OCI-LY7 (cell line): Measurements from ENCODE around the gene UNC45B. TPM values are rescaled to one million over a fixed set of nuclear protein-coding genes. Genes with fewer than 3 reads are reported as not detected.

ENCODE experiments used
- BruUV-seq: library from RNA; stranded (reverse); fragments of 400-500 nt; replicated peaks from 2 replicates; lab custom pipeline; 2021; lab: Mats Ljungman, UMichigan
- CTCF ChIA-PET: fragments of 300-600 bp; sonication (Branson Sonifier 250); formaldehyde crosslinking; loops from one replicate; lab custom pipeline; 2022; ENCODE audit warnings: antibody characterized with exemption; ENCODE audit not compliant: unreplicated experiment; lab: Charles Lee
- POLR2A ChIA-PET: fragments of 300-600 bp; sonication (Branson Sonifier 250); formaldehyde crosslinking; loops from one replicate; lab custom pipeline; 2022; ENCODE audit warnings: antibody characterized with exemption; lab: Charles Lee
- DNase-seq: peaks from one replicate; pipeline ENCODE4 v3.0.0-alpha.2; 2015; ENCODE audit warnings: low spot score
- H2AFZ ChIP-seq: fragments of 200-600 bp; sonication (generic), shearing (Covaris generic); 2 replicates; pipeline ENCODE4 v1.6.1; 2014; ENCODE audit warnings: mild to moderate bottlenecking, antibody characterized with exemption, low read length, moderate library complexity
- H3K27ac ChIP-seq: fragments of 200-600 bp; sonication (generic); 2 replicates; pipeline ENCODE4 v1.5.1; 2014; ENCODE audit warnings: mixed run types, low read depth, mild to moderate bottlenecking, moderate library complexity, low read length, inconsistent platforms; ENCODE audit not compliant: poor library complexity, severe bottlenecking
- H3K36me3 ChIP-seq: fragments of 200-600 bp; sonication (generic); 2 replicates; pipeline ENCODE4 v1.6.1; 2014; ENCODE audit warnings: mild to moderate bottlenecking, antibody characterized with exemption, low read length, moderate library complexity, mixed read lengths; ENCODE audit not compliant: insufficient read depth
- H3K4me1 ChIP-seq: fragments of 200-600 bp; sonication (generic); 2 replicates; pipeline ENCODE4 v1.5.1; 2014; ENCODE audit warnings: mild to moderate bottlenecking, low read length; ENCODE audit not compliant: insufficient read depth, poor library complexity, severe bottlenecking
- H3K4me2 ChIP-seq: fragments of 200-600 bp; sonication (generic); 2 replicates; pipeline ENCODE4 v1.6.1; 2014; ENCODE audit warnings: mild to moderate bottlenecking, low read length
- H3K4me3 ChIP-seq: fragments of 200-600 bp; sonication (generic); 2 replicates; pipeline ENCODE4 v1.5.1; 2014; ENCODE audit warnings: mild to moderate bottlenecking, low read depth, low read length; ENCODE audit not compliant: poor library complexity, severe bottlenecking
- H3K79me2 ChIP-seq: fragments of 200-600 bp; sonication (generic); 2 replicates; pipeline ENCODE4 v1.6.1; 2016; ENCODE audit warnings: low read depth, mild to moderate bottlenecking, low read length, moderate library complexity, mixed read lengths; ENCODE audit not compliant: insufficient read depth
- H3K9me2 ChIP-seq: fragments of 200-600 bp; sonication (generic); 2 replicates; pipeline ENCODE4 v1.6.1; 2016; ENCODE audit warnings: mild to moderate bottlenecking, low read length, mixed read lengths; ENCODE audit not compliant: insufficient read depth
- H3K9me3 ChIP-seq: fragments of 200-600 bp; sonication (generic); 2 replicates; pipeline ENCODE4 v1.6.1; 2014; ENCODE audit warnings: mild to moderate bottlenecking, mixed run types, low read length, mixed read lengths
- H4K20me1 ChIP-seq: fragments of 200-600 bp; sonication (generic); 2 replicates; pipeline ENCODE4 v1.6.1; 2014; ENCODE audit warnings: mild to moderate bottlenecking, antibody characterized with exemption, low read length, moderate library complexity, mixed read lengths; ENCODE audit not compliant: insufficient read depth
- CTCF ChIP-seq: fragments of 200-600 bp; sonication (generic); conservative IDR thresholded peaks from 2 replicates; pipeline ENCODE4 v1.5.1; 2014; ENCODE audit warnings: mild to moderate bottlenecking, antibody characterized with exemption, low read length, moderate library complexity, mixed read lengths
- EZH2phosphoT487 ChIP-seq: fragments of 200-600 bp; sonication (generic); IDR thresholded peaks from 2 replicates; pipeline ENCODE4 v1.6.1; 2018; ENCODE audit warnings: low read depth, borderline replicate concordance, mild to moderate bottlenecking, mixed run types, antibody characterized with exemption, low read length, moderate library complexity, mixed read lengths
- intact Hi-C: fragments of 100-400 bp; cut with micrococcal nuclease; formaldehyde crosslinking; loops from one replicate; pipeline ENCODE4 v1.10.0; 2022; ENCODE audit not compliant: unreplicated experiment
- total RNA-seq, 2 experiments: library from RNA; depleted of rRNA in 1 of 2; stranded (reverse); fragments of >200 nt in 1 of 2; shearing (Covaris generic) in 1 of 2; gene quantifications; 2 replicates each; pipeline ENCODE4 v1.2.3, GENCODE V29; 2014 to 2022

UNC45B gene
- total RNA-seq, 2 experiments from 2014 or later: not detected

- BruUV-seq: no TSS peak
These were observed 17.7 kb upstream of the UNC45B start for GRCh38 chr17:35129973-35130351.

GRCh38 chr17:35130392-35130791, 17.2 kb upstream of the UNC45B start:
- ChIA-PET POLR2A (interaction anchor here (0.7 kb wide), 1 partner anchor 44 kb away, joined by 4 read pairs; no protein-coding TSS in a partner anchor), CTCF (no interaction called here)
- intact Hi-C loops: no loop called here
- H3K4me1 ChIP-seq: no peaks in the 10 kb centered on the region
- no peaks in the 10 kb centered on the region for H3K79me2 ChIP-seq
- H3K9me3 ChIP-seq: no peaks in the 10 kb centered on the region
- TF ChIP-seq CTCF (no peak), EZH2phosphoT487 (no peak)
- peaks cover 63% of the 10 kb centered on the region for H3K36me3 ChIP-seq
- H3K4me3 ChIP-seq: no peak overlapping the region
- no TSS peak for BruUV-seq
- no peak overlapping the region for H3K27ac ChIP-seq
- no peaks in the 10 kb centered on the region for H3K9me2 ChIP-seq
- H4K20me1 ChIP-seq: no peaks in the 10 kb centered on the region
- no peak overlapping the region for H3K4me2 ChIP-seq
- DNase-seq: no peak
- H2AFZ ChIP-seq: no peak overlapping the region

More at GRCh38 chr17:35129973-35130351, 17.7 kb upstream of the UNC45B start:
- ChIA-PET CTCF (no interaction called here), POLR2A (no interaction called here)
- no peak for DNase-seq
- no peak for TF ChIP-seq EZH2phosphoT487
- TF ChIP-seq CTCF: no peak
- intact Hi-C loops: no loop called here
- no peaks in the 10 kb centered on the region for H3K4me1 ChIP-seq
- H3K9me2 ChIP-seq: no peaks in the 10 kb centered on the region
- H4K20me1 ChIP-seq: no peaks in the 10 kb centered on the region
- no peak overlapping the region for H3K4me3 ChIP-seq
- H3K27ac ChIP-seq: no peak overlapping the region
- H3K36me3 ChIP-seq: peaks cover 59% of the 10 kb centered on the region
- no peak overlapping the region for H2AFZ ChIP-seq
- no peaks in the 10 kb centered on the region for H3K9me3 ChIP-seq
- no peak overlapping the region for H3K4me2 ChIP-seq
- H3K79me2 ChIP-seq: no peaks in the 10 kb centered on the region

- CTCF ChIA-PET: no interaction called here
These were observed 15.5 kb upstream of the UNC45B start for GRCh38 chr17:35132099-35132498.

More at GRCh38 chr17:35132099-35132498, 15.5 kb upstream of the UNC45B start:
- Histone ChIP-seq H2AFZ (no peak overlapping the region), H3K9me2 (no peaks in the 10 kb centered on the region), H3K27ac (no peak overlapping the region), H3K79me2 (no peaks in the 10 kb centered on the region), H3K9me3 (no peaks in the 10 kb centered on the region), H3K36me3 (peaks cover 80% of the 10 kb centered on the region), H3K4me2 (no peak overlapping the region), H4K20me1 (no peaks in the 10 kb centered on the region), H3K4me3 (no peak overlapping the region), H3K4me1 (no peaks in the 10 kb centered on the region)
- POLR2A ChIA-PET: no interaction called here
- intact Hi-C loops: no loop called here
- no peak for TF ChIP-seq CTCF
- no peak for TF ChIP-seq EZH2phosphoT487
- BruUV-seq: no TSS peak
- no peak for DNase-seq
